COLO668 (cell line): ENCODE data around the gene SCFD2.
"Not testable (repeated sequence)": the region's sequence is repeated elsewhere in the genome, so short reads cannot be mapped to it uniquely, and the experiment has no call there.

Source experiments
- DNase-seq: peaks from one replicate; lab custom pipeline; 2025; ENCODE audit not compliant: unreplicated experiment; lab: John Stamatoyannopoulos, UW

The SCFD2 gene

DNA sequence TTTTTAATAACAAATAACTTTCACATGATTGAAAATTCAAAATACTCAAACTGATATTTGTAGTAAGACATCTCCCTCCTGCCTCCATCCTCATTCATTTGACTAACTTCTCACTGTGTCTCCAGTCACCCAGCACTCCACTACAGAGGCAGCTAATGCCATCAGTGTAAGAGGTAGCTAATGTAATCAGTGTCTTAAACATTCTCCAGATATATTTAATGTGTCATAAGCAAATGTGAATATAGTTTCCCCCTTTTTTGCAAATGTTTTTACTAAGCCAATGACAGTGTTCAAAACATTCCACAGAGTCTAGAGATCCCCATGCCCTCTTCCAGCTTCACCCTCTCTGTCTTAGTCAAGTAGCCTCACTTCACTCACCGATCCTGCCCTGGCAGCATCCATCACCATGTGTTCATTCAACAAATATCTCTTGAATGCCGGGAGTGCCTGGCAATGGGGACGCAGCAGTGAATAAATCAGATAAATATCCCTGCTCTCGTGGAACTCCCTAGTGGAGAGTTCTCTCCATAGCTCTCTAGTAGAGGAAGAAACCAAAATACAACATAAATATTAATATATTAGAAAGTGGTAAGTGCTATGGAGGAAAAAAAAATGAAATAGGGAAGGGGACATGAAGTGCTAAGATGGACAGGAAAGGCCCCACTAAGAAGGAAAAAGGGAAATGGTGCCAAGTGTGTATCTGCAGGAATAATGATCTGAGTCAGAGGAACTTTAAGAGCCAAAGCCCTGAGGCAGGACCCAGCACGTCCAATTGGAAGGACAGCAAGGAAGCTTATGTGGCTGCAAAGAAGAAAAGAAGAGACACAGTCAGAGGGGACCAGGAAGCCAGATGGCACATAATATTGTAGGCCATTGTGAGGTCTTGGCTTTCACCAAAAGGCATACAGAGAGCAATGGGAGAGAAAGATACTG, 18.7 kb downstream of the SCFD2 start:
- no peak for DNase-seq

DNA sequence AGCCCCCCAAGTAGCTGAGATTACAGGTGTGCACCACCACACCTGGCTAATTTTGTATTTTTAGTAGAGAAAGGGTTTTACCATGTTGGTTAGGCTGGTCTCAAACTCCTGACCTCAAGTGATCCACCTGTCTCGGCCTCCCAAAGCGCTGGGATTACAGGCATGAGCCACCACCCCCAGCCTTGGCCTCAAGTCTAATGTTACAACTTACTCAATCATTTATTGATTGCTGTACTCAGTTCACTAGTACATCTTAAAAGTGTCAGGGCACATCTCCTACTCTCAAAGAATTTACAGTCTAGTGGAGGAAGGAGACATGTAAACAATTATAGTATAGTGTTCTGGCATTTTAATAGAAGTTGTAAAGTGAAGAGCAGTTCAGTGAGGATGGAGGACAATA, 19.5 kb downstream of the SCFD2 start:
- DNase-seq, result not testable (repeated sequence)

DNA sequence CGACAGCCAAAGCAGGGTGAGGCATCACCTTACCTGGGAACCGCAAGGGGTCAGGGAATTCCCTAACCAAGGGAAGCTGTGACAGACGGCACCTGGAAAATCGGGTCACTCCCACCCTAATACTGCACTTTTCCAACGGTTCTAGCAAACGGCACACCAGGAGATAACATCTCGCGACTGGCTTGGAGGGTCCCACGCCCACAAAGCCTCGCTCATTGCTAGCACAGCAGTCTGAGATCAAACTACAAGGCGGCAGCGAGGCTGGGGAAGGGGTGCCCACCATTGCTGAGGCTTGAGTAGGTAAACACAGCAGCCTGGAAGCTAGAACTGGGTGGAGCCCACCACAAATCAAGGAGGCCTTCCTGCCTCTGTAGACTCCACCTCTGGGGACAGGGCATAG, 25.7 kb downstream of the SCFD2 start:
- not testable (repeated sequence) for DNase-seq

DNA sequence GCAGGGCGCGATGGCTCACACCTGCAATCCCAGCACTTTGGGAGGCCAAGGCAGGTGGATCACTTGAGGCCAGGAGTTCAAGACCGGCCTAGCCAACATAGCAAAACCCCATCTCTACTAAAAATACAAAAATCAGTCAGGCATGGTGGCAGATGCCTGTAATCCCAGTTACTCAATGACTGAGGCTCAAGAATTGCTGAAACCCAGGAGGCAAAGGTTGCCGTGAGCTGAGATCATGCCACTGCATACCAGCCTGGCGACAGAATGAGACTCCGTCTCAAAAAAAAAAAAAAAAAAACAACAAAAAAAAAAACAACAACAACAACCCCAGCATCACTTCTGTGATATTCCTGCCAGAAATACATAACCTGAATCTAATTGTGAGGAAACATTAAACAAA, 30.9 kb downstream of the SCFD2 start:
- DNase-seq, result not testable (repeated sequence)

DNA sequence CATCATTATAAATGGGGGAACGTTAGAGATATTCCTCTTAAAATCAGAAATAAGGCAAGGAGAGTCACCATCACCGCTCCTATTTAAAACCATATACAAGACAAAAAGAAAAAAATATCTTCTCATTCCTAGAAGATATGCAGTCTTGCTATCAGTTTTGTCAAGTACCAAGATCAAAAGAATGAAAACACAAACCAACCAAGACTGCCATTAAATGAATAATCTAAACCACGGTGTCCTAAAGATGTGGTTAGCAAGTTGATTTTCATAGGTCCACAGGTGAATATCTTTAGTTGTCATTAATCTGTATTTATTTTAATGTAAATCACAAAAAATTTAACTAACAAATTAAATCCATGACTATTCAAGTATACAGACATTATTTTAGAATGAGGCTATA, 39.3 kb downstream of the SCFD2 start:
- no peak for DNase-seq

DNA sequence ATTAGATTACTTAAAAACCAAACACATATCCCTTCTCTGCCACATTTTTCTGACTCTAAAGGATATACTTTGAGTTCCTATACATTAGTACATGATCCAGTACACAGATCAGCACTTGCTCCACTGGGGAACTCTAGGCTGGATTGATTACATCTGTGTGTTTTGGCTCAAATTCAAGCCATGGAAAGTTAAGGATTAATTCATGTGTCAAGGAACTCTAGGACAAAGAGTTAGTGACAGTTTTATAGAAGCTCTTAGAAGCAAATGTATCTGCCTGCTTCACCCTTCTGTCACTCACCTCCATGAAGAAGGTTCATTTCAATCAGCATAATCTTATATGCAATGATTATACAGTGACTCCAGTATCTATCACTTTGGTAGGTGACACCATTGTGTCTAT, 43.2 kb downstream of the SCFD2 start:
- DNase-seq, result no peak

DNA sequence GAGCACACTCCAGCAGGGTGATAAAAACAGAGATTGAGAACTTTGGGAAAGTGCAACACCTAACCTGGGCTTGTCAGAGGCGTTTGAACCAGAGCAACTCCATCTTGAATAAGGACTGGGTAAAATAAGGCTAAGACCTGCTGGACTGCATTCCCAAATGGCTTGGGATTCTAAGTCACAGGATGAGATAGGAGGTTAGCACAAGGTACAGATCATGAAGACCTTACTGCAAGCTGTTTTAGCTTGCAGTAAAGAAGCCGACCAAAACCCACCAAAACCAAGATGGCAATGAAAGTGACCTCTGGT, 43.9 kb downstream of the SCFD2 start:
- no peak for DNase-seq

DNA sequence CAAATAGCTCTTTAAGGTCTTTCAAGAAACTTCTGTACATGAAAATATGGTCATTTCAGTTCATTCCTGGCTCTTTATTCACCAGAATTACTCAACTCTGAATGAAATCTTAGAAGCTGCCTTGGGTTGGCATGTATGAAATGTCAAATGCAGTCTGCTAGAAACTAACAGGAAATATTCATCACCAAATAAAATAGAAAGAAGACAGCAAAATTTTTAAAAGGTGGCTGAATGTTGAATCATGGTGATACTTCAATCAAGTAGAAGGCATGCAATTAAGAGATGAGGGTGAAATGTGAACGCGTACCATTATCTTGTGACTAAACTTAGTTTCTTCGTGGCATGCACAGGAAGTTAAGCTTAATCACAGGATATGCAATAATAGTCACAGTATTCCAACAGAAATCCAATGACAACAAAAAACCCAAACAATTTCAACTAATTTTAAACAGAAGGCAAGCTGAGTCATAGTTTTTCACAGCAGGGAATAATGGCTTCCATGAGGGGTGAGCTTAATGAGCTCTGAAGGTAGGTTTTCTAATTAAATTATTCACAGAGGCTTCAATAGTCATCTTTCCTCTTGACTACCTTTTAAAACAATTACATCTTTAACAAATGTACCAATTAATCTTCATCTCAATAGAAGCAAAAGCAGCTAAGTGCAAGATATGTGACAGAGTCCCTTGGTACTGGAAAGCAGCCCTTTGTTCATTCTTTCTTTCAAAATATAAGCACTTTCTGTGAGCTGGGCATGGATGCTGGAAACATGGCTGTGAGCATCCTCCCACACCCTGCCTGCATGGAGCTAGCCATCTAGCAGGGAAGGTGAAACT, 44.5 kb downstream of the SCFD2 start:
- no peak for DNase-seq

DNA sequence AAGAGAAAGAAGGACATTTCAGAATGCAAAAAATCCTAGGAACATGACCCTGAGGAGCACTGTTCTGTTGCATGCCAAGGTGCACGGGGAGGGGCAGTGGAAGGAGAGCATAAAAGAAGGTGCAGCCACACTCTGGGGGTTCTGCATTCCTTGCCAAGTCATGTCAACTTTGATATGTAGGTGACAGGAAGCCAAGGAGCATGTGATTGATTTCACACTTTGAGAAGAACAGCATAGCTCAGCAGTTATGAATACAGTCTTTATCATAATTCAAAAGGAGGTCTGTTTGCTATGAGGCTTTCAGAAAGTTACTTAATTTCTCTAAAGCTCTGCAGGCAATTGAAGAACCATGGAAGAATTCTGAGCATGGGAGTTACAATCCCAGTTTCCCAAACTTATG, 50.6 kb downstream of the SCFD2 start:
- DNase-seq, result no peak

DNA sequence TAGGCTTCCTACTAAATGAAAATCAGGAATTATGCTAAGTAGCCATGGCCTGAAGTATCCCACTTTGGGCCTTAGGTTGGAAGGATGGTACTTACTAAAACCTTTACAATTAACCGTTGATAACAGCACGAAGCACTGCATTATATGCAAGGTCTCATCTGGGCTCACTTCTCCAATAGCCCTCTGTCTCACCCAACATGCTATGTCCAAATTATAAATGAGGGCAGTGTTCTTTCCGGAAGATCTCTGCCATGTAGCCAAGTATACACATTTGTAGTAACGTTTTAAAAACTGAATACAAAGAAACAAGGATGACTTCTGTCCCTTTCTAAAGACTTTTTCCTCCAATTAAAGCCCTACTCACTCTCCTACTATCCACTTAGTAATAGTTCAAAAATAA, 51.6 kb downstream of the SCFD2 start:
- DNase-seq, result no peak

DNA sequence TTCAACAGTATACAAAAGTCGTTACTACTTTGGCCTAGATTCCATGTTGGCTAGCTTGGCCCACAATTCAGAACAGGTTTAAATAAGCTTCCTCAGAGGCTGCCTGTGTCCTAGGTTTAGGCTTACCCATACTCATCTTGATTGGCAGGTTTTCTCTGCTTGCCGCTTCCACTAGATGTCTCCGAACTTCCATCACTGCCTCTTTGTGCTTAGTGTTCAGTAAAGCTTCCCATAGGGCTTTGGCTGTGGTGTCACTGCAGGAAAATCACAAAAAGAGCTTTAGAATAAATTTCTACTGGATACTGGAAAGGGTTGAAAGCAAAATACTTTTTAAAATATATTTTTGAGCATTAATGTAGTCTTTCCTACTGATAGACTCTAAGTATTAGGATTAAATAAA, 52.4 kb downstream of the SCFD2 start:
- no peak for DNase-seq

DNA sequence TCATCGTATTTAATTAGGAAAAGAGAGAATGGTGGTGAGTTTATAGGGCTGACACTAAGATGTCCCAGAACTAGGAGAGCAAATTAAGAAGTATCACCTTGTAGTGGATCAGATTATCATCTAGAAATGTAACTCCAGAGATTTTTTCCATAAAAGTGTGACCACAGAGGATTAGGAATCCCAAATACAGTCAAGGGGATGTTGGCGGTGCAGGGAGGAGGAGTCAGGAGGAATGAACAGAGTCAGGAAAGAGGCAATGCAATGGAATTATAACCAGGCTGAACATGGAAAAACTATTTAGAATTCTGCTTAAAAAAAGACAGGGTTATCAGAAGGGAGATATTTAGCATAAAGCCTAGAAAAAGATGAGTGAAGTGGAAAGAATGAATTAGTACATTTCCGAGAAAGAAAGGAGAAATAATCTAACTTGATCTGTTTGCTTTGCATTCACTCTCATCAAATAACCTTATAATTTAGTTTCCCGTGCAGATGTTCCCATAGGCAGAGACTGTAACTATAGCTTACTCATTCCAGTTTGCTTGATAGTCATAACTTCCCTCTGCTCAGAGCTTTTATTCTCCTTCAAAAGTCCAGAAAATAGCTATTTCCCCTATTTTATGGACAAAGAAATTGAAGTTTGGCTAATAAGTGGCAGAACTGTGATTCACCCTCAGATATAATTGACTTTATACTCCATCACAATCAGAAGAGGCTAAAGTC, 56.4 kb downstream of the SCFD2 start:
- no peak for DNase-seq

DNA sequence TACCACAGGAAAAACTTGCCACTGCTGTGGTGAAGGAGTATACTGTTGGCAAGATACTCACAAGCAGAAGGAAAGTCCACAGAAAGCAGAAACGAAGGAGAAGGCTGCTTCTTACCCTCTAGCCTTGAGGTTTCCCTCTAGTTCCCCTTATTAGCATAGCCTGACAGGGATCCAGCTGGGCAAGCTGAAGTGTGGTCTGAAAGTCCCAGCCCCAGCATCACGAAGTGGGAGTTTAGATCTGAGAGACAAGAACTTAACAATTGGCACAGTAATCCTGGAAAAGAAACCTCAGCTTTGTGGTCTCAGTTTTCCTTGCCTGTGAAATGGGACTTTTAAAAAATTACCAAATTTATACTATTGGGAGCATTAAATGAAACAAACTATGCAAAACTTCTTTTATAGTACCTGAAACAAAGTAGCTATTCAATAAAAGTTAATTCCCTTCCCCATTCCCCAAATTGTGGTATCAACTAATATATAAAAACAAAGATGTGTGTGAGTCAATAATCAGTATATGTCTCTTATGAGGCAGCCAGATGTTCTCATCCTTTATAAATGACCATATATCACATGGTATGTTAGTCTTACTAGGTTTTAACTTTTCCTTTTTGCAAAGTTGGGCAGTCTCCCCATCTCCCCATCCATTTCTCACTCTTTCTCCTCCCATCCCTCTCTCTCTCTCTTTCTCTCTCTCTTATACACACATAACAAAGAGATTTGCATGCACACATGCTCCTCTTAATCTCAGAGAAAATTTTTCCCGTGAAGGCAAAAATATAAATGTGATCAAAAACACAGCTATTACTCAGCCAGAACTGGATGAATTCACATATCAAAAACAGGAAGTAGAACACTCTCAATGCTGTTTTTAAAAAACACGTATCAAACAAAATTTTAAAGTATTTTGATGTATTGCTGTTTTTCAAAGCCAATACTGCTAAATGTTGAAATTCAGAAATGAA, 57.8 kb downstream of the SCFD2 start:
- no peak for DNase-seq

DNA sequence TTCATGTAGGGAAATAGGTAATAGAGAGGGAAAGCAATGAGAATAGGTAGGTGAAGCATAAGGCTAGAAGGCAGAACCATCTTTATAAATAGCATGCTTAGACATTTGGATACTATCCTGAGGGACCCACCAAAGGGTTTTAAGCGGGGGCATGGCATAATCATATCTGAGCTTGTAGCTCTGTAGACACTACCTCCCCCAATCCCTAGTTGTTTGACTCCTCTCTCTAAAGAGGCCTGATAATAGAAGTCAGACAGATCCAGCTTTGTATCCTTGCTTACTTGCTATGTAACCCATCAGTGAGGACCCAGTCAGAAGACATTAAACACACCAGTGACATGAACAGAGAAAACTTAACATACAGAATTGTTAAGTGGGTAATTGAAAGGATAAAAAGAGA, 58.7 kb downstream of the SCFD2 start:
- no peak for DNase-seq

DNA sequence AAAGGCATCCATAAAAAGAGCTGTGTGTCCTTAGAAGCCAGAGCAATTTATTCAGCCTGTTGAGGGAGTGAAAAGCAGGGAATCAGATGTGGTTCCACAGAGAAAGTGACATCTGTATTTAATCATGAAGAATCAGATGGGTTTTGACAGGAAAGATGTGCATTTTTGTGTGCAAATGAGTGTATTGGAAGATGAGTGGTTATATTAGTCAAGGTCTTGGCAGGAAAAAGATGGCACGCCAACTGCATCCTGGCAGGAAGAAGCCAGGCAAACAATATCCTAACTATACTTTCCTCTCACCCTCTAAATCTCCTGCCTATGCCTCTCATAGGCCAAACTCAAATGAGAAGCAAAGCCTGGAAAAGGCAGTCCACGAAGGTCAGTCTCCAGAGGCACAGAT, 59.1 kb downstream of the SCFD2 start:
- no peak for DNase-seq

DNA sequence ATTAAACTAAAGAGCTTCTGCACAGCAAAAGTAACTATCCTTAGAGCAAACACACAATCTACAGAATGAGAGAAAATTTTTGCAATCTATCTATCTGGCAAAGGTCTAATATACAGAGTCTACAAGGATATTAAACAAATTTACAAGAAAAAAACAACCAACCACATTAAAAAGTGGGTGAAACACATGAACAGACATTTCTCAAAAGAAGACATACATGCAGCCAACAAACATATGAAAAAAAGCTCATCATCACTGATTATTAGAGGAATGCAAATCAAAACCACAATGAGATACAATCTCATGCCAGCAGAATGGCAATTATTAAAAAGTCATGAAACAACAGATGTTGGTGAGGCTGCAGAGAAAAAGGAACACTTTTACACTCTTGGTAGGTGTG, 73.7 kb downstream of the SCFD2 start:
- DNase-seq, result not testable (repeated sequence)

DNA sequence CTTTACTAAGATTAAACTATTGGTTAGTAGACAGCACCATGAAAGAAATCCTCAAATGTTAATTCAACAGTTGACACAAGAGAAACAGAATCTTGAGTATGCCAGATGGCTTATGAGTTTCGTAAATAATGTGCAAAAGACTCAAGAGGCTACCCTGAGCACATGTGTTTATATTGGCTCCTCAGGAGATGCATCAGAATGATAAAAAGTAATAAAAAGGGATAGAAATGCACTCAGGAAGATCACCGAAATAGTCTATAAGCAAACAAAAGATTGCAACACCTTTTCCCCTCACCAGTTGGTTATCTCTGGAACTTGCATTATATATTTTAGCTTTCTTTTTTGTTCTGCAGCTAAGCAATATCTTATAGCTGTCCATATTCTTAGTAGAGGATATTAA, 84.4 kb downstream of the SCFD2 start:
- no peak for DNase-seq

DNA sequence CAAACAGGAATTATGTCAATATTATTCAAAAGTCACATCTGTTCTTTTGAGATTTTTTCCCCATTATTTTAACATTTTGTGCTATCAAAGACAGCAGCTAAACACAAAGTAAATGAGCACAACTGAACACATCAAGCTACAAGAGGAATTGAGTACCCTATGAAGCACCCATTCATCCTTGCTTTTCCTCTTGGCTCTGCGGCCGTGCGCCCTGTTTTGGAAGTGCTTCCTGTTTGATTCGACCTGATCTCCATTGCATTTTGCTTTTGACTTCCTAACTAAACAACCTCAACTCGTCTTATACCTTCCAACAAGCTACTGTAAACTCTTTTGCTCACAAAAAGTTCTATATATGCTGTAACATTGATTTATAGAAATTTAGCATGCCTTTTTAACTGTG, 85.0 kb downstream of the SCFD2 start:
- DNase-seq, result no peak

DNA sequence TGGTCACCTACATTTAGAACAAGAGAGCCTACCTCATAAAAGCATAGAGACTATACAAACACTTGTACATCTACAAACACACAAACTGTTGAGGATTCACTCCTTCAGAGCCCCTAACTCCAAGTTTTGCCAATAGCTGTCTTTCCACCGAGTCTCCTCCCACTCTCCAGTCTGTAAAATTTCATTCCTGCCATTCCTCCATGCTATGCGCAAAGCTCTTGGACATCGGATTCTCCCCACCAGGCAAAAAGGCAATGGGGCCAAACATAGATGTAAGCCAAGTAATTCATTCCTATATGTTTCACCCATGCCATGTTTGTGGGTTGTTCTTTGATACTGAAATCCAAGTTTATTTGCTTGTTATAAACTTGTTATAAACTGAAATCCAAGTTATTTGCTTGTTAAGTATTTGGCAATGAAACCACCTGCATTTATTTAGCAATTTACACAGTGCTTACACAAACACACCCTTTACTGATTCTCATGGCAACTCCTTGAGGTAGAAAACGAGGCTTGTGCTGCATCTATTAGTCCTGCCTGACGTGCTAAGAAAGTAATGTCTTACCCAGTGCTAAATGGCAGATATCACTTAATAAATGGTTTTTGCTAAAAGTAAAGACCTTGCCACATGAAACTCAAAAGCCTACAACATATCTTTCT, 91.1 kb downstream of the SCFD2 start:
- no peak for DNase-seq

DNA sequence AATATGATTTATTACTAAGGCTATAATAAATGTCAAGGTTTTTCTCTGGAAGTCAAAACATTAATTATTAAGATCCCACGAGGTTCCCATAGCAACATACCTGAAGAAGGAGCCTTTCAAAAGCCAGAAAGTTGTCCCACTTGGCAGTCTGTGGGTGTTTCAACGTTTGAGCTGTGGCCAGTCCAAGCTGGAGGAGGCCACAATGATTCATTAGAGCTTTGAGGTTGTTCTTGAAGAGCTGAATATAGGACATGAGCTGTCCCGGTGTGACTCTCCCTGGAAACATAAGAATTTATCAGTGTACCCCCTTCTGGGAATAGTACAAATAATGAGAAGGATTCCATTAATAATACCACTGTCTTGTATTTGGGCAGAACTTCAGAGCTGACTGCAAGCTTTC, 92.1 kb downstream of the SCFD2 start:
- DNase-seq, result no peak
